HEK293 (cell line): ENCODE data around the gene ATXN10.

Experiments used
- CTCF ChIA-PET: fragments of 350-600 bp; formaldehyde crosslinking; extraction: SDS; loops from one replicate; lab custom pipeline; 2021; ENCODE audit warnings: antibody characterized with exemption; lab: Yijun Ruan, JAX
- POLR2A ChIA-PET: fragments of 300-600 bp; formaldehyde crosslinking; extraction: SDS; loops from one replicate; lab custom pipeline; 2020; ENCODE audit warnings: antibody characterized with exemption, inconsistent platforms; lab: Yijun Ruan, JAX
- H3K27ac ChIP-seq: fragments of 200-500 bp; sonication (Bioruptor generic); 2 replicates; pipeline ENCODE4 v1.5.1; 2014; ENCODE audit warnings: low read depth, low read length, control low read depth, inconsistent platforms; ENCODE audit errors: extremely low read depth
- H3K36me3 ChIP-seq, 2 experiments: fragments of 200-500 bp in 1 of 2; sonication (Bioruptor generic) in 1 of 2; 1 replicate in 1 of 2; 2 replicates in 1 of 2; pipeline ENCODE4 v1.5.1; 2014 to 2017; ENCODE audit warnings: inconsistent platforms in 2 of 2, low read length in 2 of 2; ENCODE audit not compliant: control insufficient read depth in 2 of 2, insufficient read depth in 1 of 2
- H3K4me1 ChIP-seq: fragments of 200-500 bp; sonication (Bioruptor generic); 2 replicates; pipeline ENCODE4 v1.5.1; 2014; ENCODE audit warnings: mild to moderate bottlenecking, low read length, inconsistent platforms; ENCODE audit not compliant: control insufficient read depth, insufficient read depth
- H3K4me3 ChIP-seq: 2 replicates; pipeline ENCODE4 v1.5.1; 2011; ENCODE audit warnings: low read depth, mild to moderate bottlenecking, control low read depth, low read length, moderate library complexity
- H3K9me3 ChIP-seq: fragments of 200-500 bp; sonication (Bioruptor generic); 2 replicates; pipeline ENCODE4 v1.5.1; 2014; ENCODE audit warnings: low read depth, low read length, inconsistent platforms; ENCODE audit not compliant: control insufficient read depth, insufficient read depth
- ATF2 ChIP-seq: fragments of 450-650 bp; formaldehyde crosslinking; IDR thresholded peaks from 2 replicates; pipeline ENCODE4 v1.5.1; 2016; ENCODE audit warnings: missing biosample characterization, missing genetic modification characterization, low read depth
- GLI2 ChIP-seq: fragments of 450-650 bp; formaldehyde crosslinking; IDR thresholded peaks from 2 replicates; pipeline ENCODE4; 2017; ENCODE audit warnings: missing biosample characterization, missing genetic modification characterization, low read depth, borderline replicate concordance
- KLF1 ChIP-seq: fragments of 450-650 bp; formaldehyde crosslinking; IDR thresholded peaks from 2 replicates; pipeline ENCODE4 v1.5.1; 2016; ENCODE audit warnings: missing biosample characterization, missing genetic modification characterization
- MYNN ChIP-seq: fragments of 450-650 bp; formaldehyde crosslinking; IDR thresholded peaks from 2 replicates; pipeline ENCODE4 v1.5.1; 2016; ENCODE audit warnings: missing biosample characterization, missing genetic modification characterization, borderline replicate concordance
- PBX3 ChIP-seq: sonication (generic); formaldehyde crosslinking; IDR thresholded peaks from 2 replicates; pipeline ENCODE4 v1.8.1; 2022; ENCODE audit warnings: mild to moderate bottlenecking, moderate library complexity, missing genetic modification reagents
- RBAK ChIP-seq: fragments of 450-650 bp; formaldehyde crosslinking; IDR thresholded peaks from 2 replicates; pipeline ENCODE4 v1.5.1; 2016; ENCODE audit warnings: missing biosample characterization, missing genetic modification characterization
- SP3 ChIP-seq: fragments of 450-650 bp; formaldehyde crosslinking; IDR thresholded peaks from 2 replicates; pipeline ENCODE4 v1.5.1; 2016; ENCODE audit warnings: missing biosample characterization, missing genetic modification characterization
- ZFP69B ChIP-seq: fragments of 450-650 bp; formaldehyde crosslinking; IDR thresholded peaks from 2 replicates; pipeline ENCODE4 v1.5.1; 2016; ENCODE audit warnings: missing biosample characterization, missing genetic modification characterization
- ZNF121 ChIP-seq: fragments of 450-650 bp; formaldehyde crosslinking; IDR thresholded peaks from 2 replicates; pipeline ENCODE4 v1.5.1; 2016; ENCODE audit warnings: missing biosample characterization, missing genetic modification characterization
- ZNF157 ChIP-seq: fragments of 450-650 bp; formaldehyde crosslinking; IDR thresholded peaks from 2 replicates; pipeline ENCODE4 v1.5.1; 2016; ENCODE audit warnings: missing biosample characterization, missing genetic modification characterization
- ZNF174 ChIP-seq: fragments of 450-650 bp; formaldehyde crosslinking; IDR thresholded peaks from 2 replicates; pipeline ENCODE4 v1.5.0; 2017; ENCODE audit warnings: missing biosample characterization, mild to moderate bottlenecking, missing genetic modification characterization
- ZNF2 ChIP-seq: fragments of 450-650 bp; formaldehyde crosslinking; IDR thresholded peaks from 2 replicates; pipeline ENCODE4 v1.5.1; 2016; ENCODE audit warnings: missing biosample characterization, missing genetic modification characterization
- ZNF324 ChIP-seq: fragments of 450-650 bp; formaldehyde crosslinking; IDR thresholded peaks from 2 replicates; pipeline ENCODE4 v1.5.1; 2016; ENCODE audit warnings: missing biosample characterization, missing genetic modification characterization
- ZNF513 ChIP-seq: fragments of 450-650 bp; IDR thresholded peaks from 2 replicates; pipeline ENCODE4 v1.5.1; 2018; ENCODE audit warnings: missing biosample characterization, missing genetic modification characterization
- ZNF624 ChIP-seq: fragments of 450-650 bp; formaldehyde crosslinking; IDR thresholded peaks from 2 replicates; pipeline ENCODE4 v1.5.1; 2017; ENCODE audit warnings: missing biosample characterization, missing genetic modification characterization
- ZNF645 ChIP-seq: fragments of 450-650 bp; formaldehyde crosslinking; IDR thresholded peaks from 2 replicates; pipeline ENCODE4; 2016; ENCODE audit warnings: missing biosample characterization, missing genetic modification characterization
- ZNF654 ChIP-seq: fragments of 450-650 bp; formaldehyde crosslinking; IDR thresholded peaks from 2 replicates; pipeline ENCODE4 v1.5.1; 2016; ENCODE audit warnings: low read depth, missing biosample characterization, missing genetic modification characterization
- ZNF664 ChIP-seq: fragments of 450-650 bp; formaldehyde crosslinking; IDR thresholded peaks from 2 replicates; pipeline ENCODE4 v1.5.1; 2016; ENCODE audit warnings: missing biosample characterization, missing genetic modification characterization
- ZNF670 ChIP-seq: fragments of 450-650 bp; formaldehyde crosslinking; IDR thresholded peaks from 2 replicates; pipeline ENCODE4 v1.5.1; 2016; ENCODE audit warnings: missing biosample characterization, missing genetic modification characterization, low read depth
- ZNF76 ChIP-seq: fragments of 450-650 bp; formaldehyde crosslinking; IDR thresholded peaks from 2 replicates; pipeline ENCODE4; 2016; ENCODE audit warnings: low read depth, missing biosample characterization, missing genetic modification characterization, borderline replicate concordance
- ZNF785 ChIP-seq: fragments of 450-650 bp; formaldehyde crosslinking; IDR thresholded peaks from 2 replicates; pipeline ENCODE4 v1.5.1; 2016; ENCODE audit warnings: missing biosample characterization, missing genetic modification characterization
- ZSCAN18 ChIP-seq: fragments of 450-650 bp; formaldehyde crosslinking; IDR thresholded peaks from 2 replicates; pipeline ENCODE4 v1.5.1; 2016; ENCODE audit warnings: missing biosample characterization, missing genetic modification characterization
- ZSCAN5A ChIP-seq: fragments of 450-650 bp; formaldehyde crosslinking; IDR thresholded peaks from 2 replicates; pipeline ENCODE4 v1.5.1; 2016; ENCODE audit warnings: missing biosample characterization, missing genetic modification characterization

ATXN10 gene

GRCh38 chr22:45640941-45641621 lies 30.6 kb upstream of the ATXN10 start (continued):
- TF ChIP-seq ZSCAN5A: no peak
- no peak for TF ChIP-seq MYNN (tag by site-specific recombination)
- no peak for TF ChIP-seq ZNF645
- TF ChIP-seq ZNF2: no peak
- TF ChIP-seq ZNF513 (tag by site-specific recombination): no peak
- TF ChIP-seq ZNF785: no peak
- TF ChIP-seq ZFP69B: no peak

- ChIA-PET CTCF (interaction anchor here (0.6 to 2.1 kb wide), 5 partner anchors 65 to 351 kb away, joined by 3 to 14 read pairs (median 4); no protein-coding TSS in a partner anchor), POLR2A (no interaction called here)
- TF ChIP-seq KLF1 (tag by site-specific recombination) (no peak), ZNF654 (no peak), SP3 (tag by site-specific recombination) (no peak), ZNF645 (no peak), ZNF157 (tag by site-specific recombination) (no peak), ZNF324 (tag by site-specific recombination) (no peak), ZNF664 (tag by site-specific recombination) (no peak)
- H3K36me3 ChIP-seq: no peaks in the 10 kb centered on the region
- no peaks in the 10 kb centered on the region for H3K4me1 ChIP-seq
- H3K9me3 ChIP-seq: no peaks in the 10 kb centered on the region
- H3K4me3 ChIP-seq: no peak overlapping the region
- no peak overlapping the region for H3K27ac ChIP-seq
Observed at GRCh38 chr22:45642986-45643385, 28.6 kb upstream of the ATXN10 start.

GRCh38 chr22:45644714-45645113 lies 26.9 kb upstream of the ATXN10 start:
- Histone ChIP-seq H3K27ac (no peak overlapping the region), H3K4me1 (no peaks in the 10 kb centered on the region), H3K36me3 (no peaks in the 10 kb centered on the region), H3K9me3 (no peaks in the 10 kb centered on the region), H3K4me3 (no peak overlapping the region)
- ChIA-PET CTCF (interaction anchor here (0.6 to 2.5 kb wide), 23 partner anchors 9 to 1609 kb away, joined by 3 to 14 read pairs (median 4); no protein-coding TSS in a partner anchor), POLR2A (no interaction called here)
- TF ChIP-seq ZNF76 (no peak), ZSCAN18 (tag by site-specific recombination) (no peak), PBX3 (CRISPR knock-in tag) (no peak), ATF2 (no peak), ZNF670 (tag by site-specific recombination) (no peak), GLI2 (tag by site-specific recombination) (no peak), ZNF624 (tag by site-specific recombination) (no peak), RBAK (no peak), ZNF664 (tag by site-specific recombination) (no peak), ZNF174 (tag by site-specific recombination) (no peak), ZNF121 (no peak)
